ENCODE data around the gene RCOR1.

RCOR1 gene

DNA sequence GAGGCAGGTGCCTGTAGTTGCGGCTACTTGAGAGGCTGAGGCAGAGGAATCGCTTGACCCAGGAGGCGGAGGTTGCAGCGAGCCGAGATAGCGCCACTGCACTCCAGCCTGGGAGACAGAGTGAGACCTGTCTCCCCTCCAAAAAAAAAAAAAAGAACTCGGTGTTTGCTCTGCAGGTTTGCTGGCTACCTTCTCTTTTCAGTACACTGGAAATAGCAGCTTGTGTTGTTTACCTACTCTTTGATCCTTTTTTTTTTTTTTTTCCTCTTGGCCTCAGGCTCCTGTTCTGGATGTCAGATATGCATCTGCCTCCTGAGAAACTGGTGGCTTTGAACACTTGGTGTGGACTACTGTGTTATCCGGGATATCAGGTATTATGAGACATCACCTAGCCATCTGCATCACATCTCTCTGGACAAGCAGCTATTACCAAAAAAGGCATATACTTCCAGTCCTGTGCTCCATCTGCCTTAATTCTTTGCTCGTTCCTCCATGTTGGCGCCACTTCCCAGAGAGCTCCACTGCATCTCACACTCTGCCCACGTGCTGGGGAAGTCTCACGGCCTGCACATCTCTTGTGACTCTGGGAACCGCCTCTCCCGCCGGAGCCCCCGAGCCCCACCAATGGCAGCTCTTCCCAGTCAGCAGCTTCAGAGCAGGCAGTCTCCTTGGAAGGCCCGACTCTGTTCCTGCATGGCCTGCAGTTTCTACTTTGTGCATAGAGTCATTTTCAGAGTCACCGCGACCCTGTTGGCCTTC is 133.9 kb downstream of the RCOR1 start:
- Mint-ChIP-seq H3K4me1 (no peaks in the 10 kb centered on the region), H3K4me3 (no peak overlapping the region), H3K9me3 (no peaks in the 10 kb centered on the region), H3K27me3 (no peaks in the 10 kb centered on the region), H3K27ac (peak overlapping the region; percentile 21 to 94)
- ATAC-seq (no peak), DNase-seq (no peak)

- no peak overlapping the region for H3K4me3 Mint-ChIP-seq
- H3K9me3 Mint-ChIP-seq, result no peaks in the 10 kb centered on the region
- H3K4me1 Mint-ChIP-seq, result no peaks in the 10 kb centered on the region
- no peak overlapping the region for H3K27ac Mint-ChIP-seq
- H3K27me3 Mint-ChIP-seq, result no peaks in the 10 kb centered on the region
- DNase-seq (no peak), ATAC-seq (no peak)
These were observed 135.1 kb downstream of the RCOR1 start for GRCh38 chr14:102727336-102728095.

GRCh38 chr14:102728501-102728900 is 136.1 kb downstream of the RCOR1 start:
- Mint-ChIP-seq H3K4me1 (no peaks in the 10 kb centered on the region), H3K27ac (peak overlapping the region in 1 of 2 donors; percentile 77), H3K27me3 (no peaks in the 10 kb centered on the region), H3K4me3 (no peak overlapping the region), H3K9me3 (no peaks in the 10 kb centered on the region)
- ATAC-seq, result no peak
- no peak for DNase-seq

DNA sequence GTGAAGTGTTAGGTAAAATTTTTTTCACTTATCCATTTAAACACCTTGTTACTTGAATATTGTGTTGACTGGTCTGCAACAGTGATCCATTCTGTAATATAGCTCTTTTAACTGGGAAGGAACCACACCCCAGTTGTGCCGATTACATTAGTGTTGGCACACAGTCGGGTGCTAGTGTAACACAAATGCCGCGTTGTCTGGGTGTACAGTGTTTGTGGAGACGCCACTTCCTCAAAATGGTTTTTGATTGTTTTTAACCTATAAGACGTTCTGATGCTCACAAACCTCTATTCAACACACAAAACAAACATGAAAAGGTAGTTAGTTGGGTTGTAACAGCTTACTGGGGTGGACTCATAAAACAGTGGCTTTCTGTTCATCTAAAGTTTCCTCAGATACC is 136.8 kb downstream of the RCOR1 start:
- DNase-seq, result no peak
- ATAC-seq, result no peak
- no peaks in the 10 kb centered on the region for H3K27me3 Mint-ChIP-seq
- no peak overlapping the region for H3K4me3 Mint-ChIP-seq
- no peak overlapping the region for H3K27ac Mint-ChIP-seq
- no peaks in the 10 kb centered on the region for H3K9me3 Mint-ChIP-seq
- H3K4me1 Mint-ChIP-seq, result no peaks in the 10 kb centered on the region

DNA sequence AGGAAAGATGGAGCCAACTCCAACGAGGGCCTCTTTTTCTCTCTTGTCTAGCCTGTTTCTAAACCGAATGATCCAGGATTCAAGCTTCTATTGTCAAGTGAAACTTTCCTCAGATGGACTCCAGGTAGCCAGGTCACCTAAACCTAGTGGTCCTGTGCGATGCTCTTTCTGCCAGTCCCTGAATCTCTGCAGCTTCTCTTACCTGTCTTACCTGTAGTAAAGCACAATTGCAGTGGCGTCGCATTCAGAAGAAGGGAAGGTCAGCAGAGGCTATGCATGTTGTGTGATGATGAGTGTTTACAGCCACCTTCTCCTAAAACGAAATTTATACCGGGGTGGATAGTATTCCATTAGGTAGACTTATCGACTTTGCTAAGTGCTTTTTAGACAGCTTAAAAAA is 137.4 kb downstream of the RCOR1 start:
- Mint-ChIP-seq H3K27ac (no peak overlapping the region), H3K4me3 (no peak overlapping the region), H3K9me3 (no peaks in the 10 kb centered on the region), H3K27me3 (no peaks in the 10 kb centered on the region), H3K4me1 (no peaks in the 10 kb centered on the region)
- DNase-seq, result no peak
- no peak for ATAC-seq

GRCh38 chr14:102731101-102731870 is 138.8 kb downstream of the RCOR1 start:
- Mint-ChIP-seq H3K4me3 (no peak overlapping the region), H3K4me1 (no peaks in the 10 kb centered on the region), H3K27ac (peak overlapping the region in 1 of 2 donors; percentile 3), H3K27me3 (no peaks in the 10 kb centered on the region), H3K9me3 (no peaks in the 10 kb centered on the region)
- no peak for DNase-seq
- no peak for ATAC-seq

DNA sequence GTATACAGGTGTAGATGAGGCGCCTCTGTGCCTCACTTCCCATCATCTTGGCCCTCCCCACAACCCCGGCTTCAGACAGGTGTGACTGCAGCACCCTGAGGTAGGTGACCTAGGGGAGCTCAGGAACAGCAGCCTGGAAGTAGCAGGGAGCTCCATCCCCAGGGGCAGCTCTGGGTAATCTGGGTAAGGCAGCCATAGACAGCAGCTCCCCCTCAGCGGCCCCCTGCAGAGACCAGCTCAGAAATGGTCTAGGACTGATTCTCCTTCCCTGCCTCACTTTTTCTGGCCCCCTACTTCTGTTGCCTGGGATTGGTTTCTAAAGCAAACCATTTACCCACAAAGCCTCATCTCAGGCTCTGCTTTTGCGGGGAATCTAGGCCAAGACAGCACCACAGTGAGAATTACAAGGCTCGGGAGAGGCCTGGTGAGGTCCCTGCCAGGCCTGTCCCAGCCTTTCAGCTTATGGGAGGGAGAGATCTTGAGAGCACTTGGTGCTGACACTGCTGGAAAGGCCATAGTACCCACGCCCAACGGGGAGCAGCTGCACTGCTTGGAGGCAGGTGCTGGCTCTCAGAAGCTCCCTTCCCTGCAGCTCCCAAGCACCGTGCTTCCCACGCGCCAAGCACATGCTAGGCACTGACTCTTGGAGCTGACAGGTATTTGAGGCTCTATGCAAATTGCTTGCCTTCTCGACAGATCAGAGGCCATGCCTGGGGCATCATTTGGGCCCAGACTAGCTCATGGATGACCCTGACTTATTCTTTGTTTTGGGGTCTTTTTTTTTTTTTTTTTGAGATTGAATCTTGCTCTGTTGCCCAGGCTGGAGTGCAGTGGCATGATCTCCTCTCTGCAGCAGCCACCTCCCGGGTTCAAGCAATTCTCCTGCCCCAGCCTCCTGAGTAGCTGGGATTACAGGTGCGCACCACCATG is 139.7 kb downstream of the RCOR1 start:
- Mint-ChIP-seq H3K27ac (no peak overlapping the region), H3K9me3 (no peaks in the 10 kb centered on the region)
- ATAC-seq, result no peak

GRCh38 chr14:102732924-102733323 is 140.5 kb downstream of the RCOR1 start:
- H3K27ac Mint-ChIP-seq, result peak overlapping the region in 1 of 2 donors; percentile 17
- DNase-seq, result no peak

More for the DNA sequence above, 139.7 kb downstream of the RCOR1 start:
- no peak for DNase-seq
- H3K4me1 Mint-ChIP-seq, result no peaks in the 10 kb centered on the region
- H3K27me3 Mint-ChIP-seq, result no peaks in the 10 kb centered on the region
- no peak overlapping the region for H3K4me3 Mint-ChIP-seq

GRCh38 chr14:102733326-102733725 is 140.9 kb downstream of the RCOR1 start:
- ATAC-seq, result no peak
- H3K4me1 Mint-ChIP-seq, result no peaks in the 10 kb centered on the region
- DNase-seq, result no peak
- no peaks in the 10 kb centered on the region for H3K9me3 Mint-ChIP-seq
- no peaks in the 10 kb centered on the region for H3K27me3 Mint-ChIP-seq
- no peak overlapping the region for H3K4me3 Mint-ChIP-seq
- peak overlapping the region in 1 of 2 donors; percentile 17 for H3K27ac Mint-ChIP-seq

More at GRCh38 chr14:102732924-102733323, 140.5 kb downstream of the RCOR1 start:
- no peak overlapping the region for H3K4me3 Mint-ChIP-seq
- H3K27me3 Mint-ChIP-seq, result no peaks in the 10 kb centered on the region
- no peaks in the 10 kb centered on the region for H3K9me3 Mint-ChIP-seq
- no peak for ATAC-seq
- H3K4me1 Mint-ChIP-seq, result no peaks in the 10 kb centered on the region

DNA sequence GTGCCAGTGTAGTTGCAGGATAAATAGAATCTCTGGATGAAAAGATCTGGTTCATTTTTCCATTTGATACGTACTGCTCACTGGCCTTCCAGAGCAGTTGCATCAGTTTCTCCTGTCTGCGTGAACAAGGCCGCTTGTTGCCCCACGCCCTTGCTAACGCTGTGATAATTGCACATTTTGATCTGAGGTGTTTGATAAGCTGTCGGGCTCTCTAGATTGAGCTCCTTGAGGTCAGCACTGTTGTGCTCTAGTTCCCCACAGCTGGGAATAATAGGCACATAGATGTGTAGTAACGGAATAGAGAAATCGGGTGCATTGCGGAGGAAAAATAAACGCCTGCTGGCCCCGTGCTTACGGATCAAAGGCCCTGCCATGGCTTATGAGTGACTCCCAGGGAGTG is 142.0 kb downstream of the RCOR1 start:
- H3K27me3 Mint-ChIP-seq, result no peaks in the 10 kb centered on the region
- no peak overlapping the region for H3K4me3 Mint-ChIP-seq
- DNase-seq, result no peak
- H3K27ac Mint-ChIP-seq, result no peak overlapping the region
- H3K4me1 Mint-ChIP-seq, result no peaks in the 10 kb centered on the region
- H3K9me3 Mint-ChIP-seq, result no peaks in the 10 kb centered on the region
- ATAC-seq, result no peak

- no peaks in the 10 kb centered on the region for H3K9me3 Mint-ChIP-seq
- ATAC-seq, result no peak
- no peak overlapping the region for H3K4me3 Mint-ChIP-seq
- DNase-seq, result no peak
- no peaks in the 10 kb centered on the region for H3K4me1 Mint-ChIP-seq
- no peaks in the 10 kb centered on the region for H3K27me3 Mint-ChIP-seq
- no peak overlapping the region for H3K27ac Mint-ChIP-seq
These were observed 144.5 kb downstream of the RCOR1 start for GRCh38 chr14:102736956-102737355.

GRCh38 chr14:102737402-102738372 is 145.2 kb downstream of the RCOR1 start:
- Mint-ChIP-seq H3K27me3 (no peaks in the 10 kb centered on the region), H3K9me3 (peaks cover 0 to 2% of the 10 kb centered on the region in 2 donors), H3K4me1 (no peaks in the 10 kb centered on the region), H3K27ac (no peak overlapping the region), H3K4me3 (no peak overlapping the region)
- ATAC-seq (no peak), DNase-seq (no peak)

DNA sequence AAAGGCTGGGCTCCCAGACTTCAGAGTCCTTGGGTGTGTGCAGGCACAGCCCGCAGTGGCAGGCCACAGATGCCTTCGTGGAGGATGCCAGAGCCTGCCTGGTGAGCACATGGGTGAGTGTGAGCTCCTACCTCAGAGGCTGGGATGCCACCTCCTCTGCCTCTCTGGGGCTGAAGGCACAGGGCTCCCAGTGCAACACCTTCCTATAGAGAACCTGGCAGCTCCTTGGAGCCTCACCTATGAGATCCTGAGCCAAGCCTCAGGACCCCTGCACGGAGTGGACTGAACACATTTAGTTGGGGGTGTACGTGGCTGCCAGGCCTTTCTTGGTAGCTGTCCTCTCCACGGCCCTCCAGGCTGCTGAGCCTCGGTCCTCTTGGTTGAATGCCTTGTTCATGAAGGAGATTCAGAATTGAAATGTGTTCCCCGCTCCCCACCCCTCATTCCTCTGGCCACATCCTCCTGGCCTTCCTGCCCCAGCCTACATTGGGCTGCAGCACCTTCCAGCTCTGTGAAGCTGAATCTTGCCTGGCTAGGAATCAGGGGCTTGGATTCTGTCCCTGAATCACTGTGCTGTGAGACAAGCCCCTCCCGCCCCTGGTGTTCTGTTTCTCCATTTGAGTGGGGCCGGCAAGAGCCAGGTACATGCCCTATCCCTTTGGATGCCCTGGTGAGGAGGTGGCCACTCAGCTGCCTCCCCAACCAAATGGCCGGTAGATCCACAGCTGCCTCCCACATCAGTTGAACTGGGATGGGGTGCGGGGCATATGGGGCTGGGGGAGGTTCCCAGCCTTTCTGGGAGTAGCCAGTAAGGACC is 146.1 kb downstream of the RCOR1 start:
- Mint-ChIP-seq H3K4me1 (no peaks in the 10 kb centered on the region), H3K4me3 (no peak overlapping the region), H3K27ac (peak overlapping the region in 1 of 2 donors; percentile 85), H3K9me3 (peaks cover 0 to 11% of the 10 kb centered on the region in 2 donors), H3K27me3 (no peaks in the 10 kb centered on the region)
- DNase-seq (no peak), ATAC-seq (no peak)
